DMS114 treated with DMSO at 0.1 percent for 48 hours (cell line): ENCODE results near the gene SF3A1.

Experiments used
- DNase-seq: peaks from one replicate; lab custom pipeline; 2025; ENCODE audit not compliant: unreplicated experiment; lab: John Stamatoyannopoulos, UW

SF3A1 gene

GRCh38 chr22:30386960-30387827 is 30.5 kb upstream of the SF3A1 start, which contains the start of gene RNF215:
Gene RNF215, minus strand, starts transcription at chr22:30387411. Its CDS starts 98 bp downstream, at chr22:30387313.
- DNase-seq, result peak; percentile 59

GRCh38 chr22:30386608-30386959 is 29.9 kb upstream of the SF3A1 start:
- DNase-seq, result no peak

- no peak for DNase-seq
Measured at GRCh38 chr22:30385942-30386341, 29.2 kb upstream of the SF3A1 start.

- DNase-seq, result no peak
Measured at GRCh38 chr22:30383061-30383460, 26.4 kb upstream of the SF3A1 start.

GRCh38 chr22:30382340-30382739 is 25.6 kb upstream of the SF3A1 start:
- DNase-seq, result no peak

GRCh38 chr22:30381264-30381663 is 24.6 kb upstream of the SF3A1 start:
- no peak for DNase-seq

- DNase-seq, result no peak
Measured at GRCh38 chr22:30380011-30380410, 23.3 kb upstream of the SF3A1 start.

GRCh38 chr22:30375312-30375849 is 18.7 kb upstream of the SF3A1 start:
- no peak for DNase-seq

GRCh38 chr22:30373331-30374325 is 16.9 kb upstream of the SF3A1 start:
- DNase-seq, result no peak

GRCh38 chr22:30372915-30373314 is 16.2 kb upstream of the SF3A1 start:
- DNase-seq, result no peak

- DNase-seq, result no peak
Measured at GRCh38 chr22:30371981-30372380, 15.3 kb upstream of the SF3A1 start.

- no peak for DNase-seq
Measured at GRCh38 chr22:30371321-30371720, 14.6 kb upstream of the SF3A1 start.

- DNase-seq, result no peak
Measured at GRCh38 chr22:30370641-30371230, 14.0 kb upstream of the SF3A1 start.

- DNase-seq, result no peak
Measured at GRCh38 chr22:30368420-30368819, 11.7 kb upstream of the SF3A1 start.

GRCh38 chr22:30365891-30366290 is 9.2 kb upstream of the SF3A1 start:
- no peak for DNase-seq

GRCh38 chr22:30362651-30363281 is 6.1 kb upstream of the SF3A1 start:
- DNase-seq, result no peak

GRCh38 chr22:30361916-30362650 is 5.4 kb upstream of the SF3A1 start:
- DNase-seq, result no peak

- DNase-seq, result no peak
Measured at GRCh38 chr22:30358541-30358940, 1.8 kb upstream of the SF3A1 start.

GRCh38 chr22:30357650-30358215 is 1.0 kb upstream of the SF3A1 start:
- DNase-seq, result no peak

- DNase-seq, result no peak
Measured at GRCh38 chr22:30357236-30357570, 509 bp upstream of the SF3A1 start.
